DMS 273 (cell line): ENCODE data around the gene CD302.
"Not testable (repeated sequence)": the region's sequence is repeated elsewhere in the genome, so short reads cannot be mapped to it uniquely, and the experiment has no call there.

Experiments
- DNase-seq: peaks from one replicate; lab custom pipeline; 2025; ENCODE audit not compliant: unreplicated experiment; lab: John Stamatoyannopoulos, UW

The CD302 gene, protein sequence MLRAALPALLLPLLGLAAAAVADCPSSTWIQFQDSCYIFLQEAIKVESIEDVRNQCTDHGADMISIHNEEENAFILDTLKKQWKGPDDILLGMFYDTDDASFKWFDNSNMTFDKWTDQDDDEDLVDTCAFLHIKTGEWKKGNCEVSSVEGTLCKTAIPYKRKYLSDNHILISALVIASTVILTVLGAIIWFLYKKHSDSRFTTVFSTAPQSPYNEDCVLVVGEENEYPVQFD

DNA sequence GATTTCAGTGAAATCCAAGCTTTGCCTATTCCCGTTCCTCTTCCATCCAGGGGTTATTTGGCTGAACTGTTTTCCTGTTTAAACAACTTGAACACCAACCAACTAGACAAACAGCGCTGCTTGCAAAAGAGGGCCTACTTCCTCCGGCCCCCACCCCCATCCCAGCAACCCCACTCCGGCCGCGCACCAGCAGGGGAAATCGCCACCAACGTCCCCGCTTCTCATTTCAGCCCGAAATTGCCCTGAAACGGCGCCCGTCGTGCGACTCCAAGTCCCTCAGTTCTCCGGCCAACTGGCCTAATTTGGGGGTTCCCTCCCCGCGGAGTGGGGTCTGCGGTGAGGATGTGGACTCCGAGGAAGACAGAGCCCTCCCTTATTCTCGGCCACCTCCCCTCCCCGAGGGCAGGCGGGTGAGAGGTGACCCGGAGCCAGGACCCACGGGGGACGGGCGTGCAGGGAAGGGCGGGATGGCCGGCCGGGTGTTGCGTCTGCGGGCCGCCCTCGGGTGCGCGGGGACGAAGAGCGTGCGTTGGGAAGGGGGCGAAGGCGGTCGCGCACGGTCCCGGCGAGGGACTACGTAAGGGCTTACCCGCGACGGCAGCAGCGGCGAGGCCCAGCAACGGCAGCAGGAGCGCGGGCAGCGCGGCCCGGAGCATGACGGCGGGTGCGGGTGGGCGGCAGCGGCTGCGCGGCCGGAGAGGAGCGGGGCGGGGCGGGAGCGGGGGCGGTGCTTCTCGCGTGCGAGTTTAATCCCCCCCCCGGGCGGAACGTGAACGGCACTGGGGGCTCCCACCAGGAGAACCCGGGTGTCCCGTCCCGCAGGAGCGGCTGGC, at the start of gene CD302:
CD302 (minus strand) TSS at position 666 of the 833 bp plus-strand sequence; CDS start at position 656, 10 bp downstream.
- DNase-seq, result peak; percentile 77

GRCh38 chr2:159846564-159846963, 48.6 kb upstream of the CD302 start:
- DNase-seq, result no peak

- DNase-seq, result no peak
Measured at GRCh38 chr2:159840616-159841015, 42.6 kb upstream of the CD302 start.

- DNase-seq, result no peak
Measured at GRCh38 chr2:159832858-159833257, 34.9 kb upstream of the CD302 start.

GRCh38 chr2:159832026-159832425, 34.0 kb upstream of the CD302 start:
- DNase-seq, result no peak

- DNase-seq, result no peak
Measured at GRCh38 chr2:159829376-159829775, 31.4 kb upstream of the CD302 start.

DNA sequence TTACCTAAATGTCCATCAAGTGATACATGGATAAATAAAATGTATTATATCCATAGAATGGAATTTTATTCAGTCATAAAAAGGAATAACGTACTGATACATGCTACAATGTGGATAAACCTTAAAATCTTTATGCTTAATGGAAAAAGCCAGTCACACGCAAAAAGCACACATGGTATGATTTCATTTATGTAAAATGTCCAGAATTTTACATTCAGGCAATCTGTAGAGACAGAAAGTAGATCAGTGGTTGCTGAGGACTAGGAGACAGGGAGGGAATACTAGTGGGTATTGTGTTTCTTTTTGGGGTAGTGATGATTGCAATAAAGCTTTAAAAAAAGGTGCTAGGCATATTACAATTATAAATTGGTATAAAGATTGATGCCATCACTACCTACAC, 30.7 kb upstream of the CD302 start:
- peak; percentile 57 for DNase-seq

GRCh38 chr2:159822478-159822833, 24.4 kb upstream of the CD302 start:
- DNase-seq, result not testable (repeated sequence)

- DNase-seq, result peak; percentile 58
Measured at GRCh38 chr2:159821775-159822477, 23.9 kb upstream of the CD302 start.

- no peak for DNase-seq
Measured at GRCh38 chr2:159818940-159819339, 20.9 kb upstream of the CD302 start.

- no peak for DNase-seq
Measured at GRCh38 chr2:159817283-159817682, 19.3 kb upstream of the CD302 start.

- DNase-seq, result no peak
Measured at GRCh38 chr2:159811232-159811631, 13.2 kb upstream of the CD302 start.

GRCh38 chr2:159808032-159808425, 10.0 kb upstream of the CD302 start:
- DNase-seq, result no peak

GRCh38 chr2:159807183-159808031, 9.4 kb upstream of the CD302 start:
- peak; percentile 82 for DNase-seq

DNA sequence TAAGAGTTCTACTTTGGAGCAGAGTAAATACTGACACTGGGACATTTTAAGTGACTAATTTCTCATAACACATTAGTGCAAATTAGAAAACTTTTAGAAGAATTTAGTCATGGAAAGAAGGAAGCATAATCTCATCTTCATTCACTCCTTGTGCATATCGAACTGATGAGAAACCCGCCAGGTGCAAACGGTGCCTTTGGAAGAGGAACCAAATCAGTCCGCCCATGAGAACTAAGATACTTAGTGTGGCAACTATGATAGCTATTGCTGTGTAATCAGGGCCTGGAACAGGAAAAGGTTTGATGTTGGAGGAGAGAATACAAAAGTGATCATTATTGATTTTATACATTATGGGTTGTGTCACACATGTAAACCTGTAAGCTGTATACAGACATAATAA, 6.9 kb upstream of the CD302 start:
- no peak for DNase-seq

GRCh38 chr2:159803235-159803962, 5.4 kb upstream of the CD302 start:
- DNase-seq, result no peak

- DNase-seq, result no peak
Measured at GRCh38 chr2:159802673-159803072, 4.7 kb upstream of the CD302 start.

- DNase-seq, result no peak
Measured at GRCh38 chr2:159799833-159800232, 1.8 kb upstream of the CD302 start.

GRCh38 chr2:159798376-159798725, 343 bp upstream of the CD302 start:
- no peak for DNase-seq

GRCh38 chr2:159797225-159797542, 824 bp downstream of the CD302 start:
- no peak for DNase-seq
